OCI-M1 (cell line): ENCODE data around the gene NCOA4.
"Not testable (repeated sequence)": the region's sequence is repeated elsewhere in the genome, so short reads cannot be mapped to it uniquely, and the experiment has no call there.

Source experiments
- DNase-seq: peaks from one replicate; lab custom pipeline; 2025; lab: John Stamatoyannopoulos, UW

NCOA4 gene

DNA sequence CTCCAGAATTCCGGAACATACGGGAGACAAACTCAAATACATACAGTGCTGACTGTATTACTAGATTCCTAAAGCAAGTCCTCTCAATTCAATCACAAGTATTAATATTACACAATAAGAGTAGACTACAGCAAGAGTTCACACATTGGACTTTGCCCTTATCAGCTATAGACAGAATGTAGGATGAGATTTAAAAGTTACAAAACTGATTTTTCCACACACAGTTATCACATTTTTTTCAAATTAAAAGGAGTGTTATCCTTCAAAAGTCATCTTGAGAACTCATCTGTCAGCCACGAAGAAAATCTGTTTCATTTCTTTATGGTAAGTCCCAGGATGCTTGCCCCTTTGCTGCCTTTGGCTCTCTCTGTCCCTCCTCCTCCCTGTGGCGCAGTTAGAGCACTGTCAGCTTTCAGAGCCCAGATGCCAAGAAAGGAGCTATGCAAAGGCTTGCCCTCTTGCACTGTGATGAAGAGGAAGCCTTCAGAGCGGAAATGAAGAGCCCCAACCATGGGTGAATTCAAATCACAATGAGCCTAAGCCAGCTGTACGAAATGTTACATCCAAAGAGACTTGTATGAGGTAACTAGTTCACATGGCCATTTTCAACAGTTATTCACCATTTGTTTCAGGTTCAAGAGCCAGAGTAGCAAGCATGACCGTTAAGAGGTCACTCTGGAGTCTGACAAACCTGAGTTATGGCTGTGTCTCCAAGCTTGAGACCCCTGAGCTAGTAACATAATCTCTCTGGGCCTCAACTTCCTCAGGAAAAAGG, 10.7 kb downstream of the NCOA4 start:
- DNase-seq, result peak; percentile 80

DNA sequence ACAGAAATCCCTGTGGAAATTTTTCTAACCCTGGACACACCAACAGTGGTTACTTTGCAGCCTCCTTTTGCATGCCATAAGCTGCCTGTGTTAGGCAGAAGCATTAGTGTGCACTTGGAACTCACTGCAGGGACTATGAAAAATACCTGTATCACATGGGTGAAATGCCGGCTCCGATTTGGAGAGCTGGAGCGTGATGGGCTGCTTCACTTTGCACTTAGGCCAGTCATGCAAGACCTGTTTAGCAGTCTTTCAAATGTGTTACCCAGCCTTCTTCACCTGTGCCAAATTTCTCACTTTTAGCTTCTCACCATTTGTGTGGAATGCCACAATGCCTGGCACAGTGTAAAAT, 11.3 kb downstream of the NCOA4 start:
- no peak for DNase-seq

DNA sequence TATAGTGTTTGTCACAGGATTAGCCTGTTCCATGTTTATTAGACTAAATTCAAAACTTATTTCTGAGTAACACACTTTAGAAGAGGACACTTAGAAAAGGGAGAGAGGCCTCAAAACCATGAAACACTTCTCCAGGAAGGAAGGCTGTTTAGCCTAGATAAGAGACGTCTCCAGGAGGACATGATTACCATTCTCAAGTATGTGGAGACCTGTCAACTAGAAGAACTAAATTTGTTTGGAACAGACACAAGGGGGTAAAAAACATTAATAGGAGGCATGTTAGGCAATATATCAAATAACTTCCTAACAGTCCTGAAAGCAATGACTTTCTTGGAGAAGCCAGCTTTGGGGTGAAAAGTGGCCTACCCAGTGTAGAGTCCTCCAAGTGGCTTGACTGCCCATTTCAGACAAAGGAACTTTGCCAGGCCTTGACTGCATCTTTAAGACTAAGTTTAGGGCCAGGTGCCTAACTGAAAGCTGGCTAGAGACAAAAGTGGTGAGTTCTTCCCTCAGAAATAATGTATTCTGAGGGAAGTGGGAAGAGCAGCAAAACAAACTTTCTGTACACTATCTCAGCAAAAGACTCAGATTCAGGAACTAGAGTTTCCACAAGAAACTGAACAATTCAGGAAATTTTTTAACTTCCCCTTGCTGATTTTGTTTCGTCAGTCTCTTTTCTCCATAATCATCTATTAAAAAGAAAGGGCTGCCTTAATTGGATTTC, 11.8 kb downstream of the NCOA4 start:
- DNase-seq, result peak; percentile 83

DNA sequence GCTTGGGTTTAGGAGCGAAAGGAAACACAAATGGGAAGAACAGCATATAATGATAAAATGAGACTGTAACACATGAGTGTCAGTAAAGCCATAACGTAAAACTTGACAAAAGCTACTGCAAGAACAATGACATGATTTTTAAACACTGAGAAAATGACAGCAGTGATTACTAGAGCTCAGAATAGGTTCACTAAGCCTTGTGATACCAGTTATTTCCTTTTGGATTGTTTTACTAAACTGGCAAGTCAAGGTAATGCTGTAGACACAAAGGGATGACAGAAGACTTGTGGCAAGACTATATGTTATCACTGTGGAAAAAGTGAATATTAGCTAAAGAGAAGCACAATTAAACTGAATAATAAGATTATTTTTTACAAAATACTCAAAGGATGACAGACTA, 12.7 kb downstream of the NCOA4 start:
- DNase-seq, result no peak

DNA sequence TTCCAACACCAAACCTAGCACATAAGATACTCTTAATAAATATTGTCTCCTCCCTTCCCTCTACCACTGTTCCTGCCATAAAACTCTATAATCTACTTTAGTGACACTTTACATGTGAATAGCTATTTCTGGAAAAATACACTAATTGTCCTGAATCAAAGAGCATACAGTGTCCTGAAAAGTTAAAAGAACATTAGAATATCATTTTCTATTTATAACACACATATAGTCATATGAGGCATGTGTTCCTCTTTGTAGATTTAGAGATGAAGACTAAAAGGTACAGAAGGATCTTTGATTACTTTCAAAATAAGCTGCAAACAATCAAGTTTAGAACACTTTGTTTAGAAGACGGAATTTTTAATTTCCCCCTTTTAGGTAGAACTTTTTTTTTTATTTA, 13.6 kb downstream of the NCOA4 start:
- no peak for DNase-seq

DNA sequence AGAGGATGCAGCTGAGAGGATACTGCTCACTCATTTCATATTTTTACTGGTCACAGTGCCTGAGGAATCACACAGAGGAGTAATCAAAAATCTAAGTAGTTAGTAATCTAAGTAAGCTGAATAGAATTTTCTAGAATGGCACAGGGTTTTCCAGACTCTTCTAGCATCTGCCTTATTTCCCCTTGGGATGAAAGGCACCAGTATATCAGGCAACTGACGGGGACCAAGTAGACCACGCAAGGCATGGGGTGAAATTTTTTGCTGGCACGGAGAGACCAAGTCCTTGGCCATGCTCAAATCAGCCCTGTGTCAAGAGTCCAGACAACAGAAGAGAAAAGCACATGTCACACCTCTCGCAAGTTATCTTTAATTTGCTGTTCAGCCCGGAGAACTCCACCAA, 14.2 kb downstream of the NCOA4 start:
- no peak for DNase-seq

DNA sequence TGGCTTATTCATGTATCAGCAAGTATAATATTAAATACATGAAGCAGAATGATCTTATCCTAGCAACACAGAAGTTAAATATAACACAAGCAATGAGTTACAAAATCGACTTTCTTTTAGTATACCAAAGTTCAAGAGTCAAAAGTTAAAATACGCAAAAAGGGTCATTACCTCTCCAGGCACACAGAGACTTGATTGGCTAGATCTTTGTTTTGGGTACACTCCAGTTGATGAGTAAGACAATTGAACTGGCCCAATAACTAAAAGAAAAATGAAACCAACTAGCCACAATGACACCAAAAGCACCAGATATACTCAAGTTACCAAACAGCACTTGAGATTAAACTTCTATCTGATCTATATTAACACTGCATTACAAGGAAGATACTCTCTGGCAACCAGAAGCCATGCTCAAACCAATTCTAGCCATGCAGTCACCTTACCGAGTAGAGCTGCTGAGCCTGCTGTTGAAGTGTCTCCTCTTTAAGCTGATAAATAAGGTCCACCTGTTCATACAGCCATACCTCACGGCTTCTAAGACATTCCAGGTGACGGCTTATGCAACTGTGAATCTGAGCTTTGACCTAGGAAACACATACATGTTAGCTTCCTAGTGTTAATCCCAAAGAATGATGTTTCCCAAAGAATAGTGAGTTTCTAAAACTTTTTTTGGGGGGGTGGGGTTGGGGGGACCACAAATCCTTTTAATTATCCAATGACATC, 15.6 kb downstream of the NCOA4 start:
- peak; percentile 23 for DNase-seq

DNA sequence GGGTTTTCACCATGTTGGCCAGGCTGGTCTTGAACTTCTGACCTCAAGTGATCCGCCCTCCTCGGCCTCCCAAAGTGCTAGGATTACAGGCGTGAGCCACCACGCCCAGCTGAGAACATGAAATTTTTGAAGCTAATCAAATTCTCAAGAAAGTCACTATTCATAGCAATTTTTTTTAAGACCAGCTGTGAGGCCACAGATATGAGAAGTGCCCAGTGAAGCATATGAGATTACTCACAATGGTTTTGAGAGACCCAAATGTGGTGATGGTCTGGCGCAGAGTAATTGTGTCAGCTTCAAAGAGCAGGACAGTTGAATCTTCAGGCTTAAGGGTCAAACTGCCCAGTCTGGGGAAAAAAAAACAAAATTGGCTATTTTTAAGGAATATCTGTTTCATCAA, 16.2 kb downstream of the NCOA4 start:
- no peak for DNase-seq

DNA sequence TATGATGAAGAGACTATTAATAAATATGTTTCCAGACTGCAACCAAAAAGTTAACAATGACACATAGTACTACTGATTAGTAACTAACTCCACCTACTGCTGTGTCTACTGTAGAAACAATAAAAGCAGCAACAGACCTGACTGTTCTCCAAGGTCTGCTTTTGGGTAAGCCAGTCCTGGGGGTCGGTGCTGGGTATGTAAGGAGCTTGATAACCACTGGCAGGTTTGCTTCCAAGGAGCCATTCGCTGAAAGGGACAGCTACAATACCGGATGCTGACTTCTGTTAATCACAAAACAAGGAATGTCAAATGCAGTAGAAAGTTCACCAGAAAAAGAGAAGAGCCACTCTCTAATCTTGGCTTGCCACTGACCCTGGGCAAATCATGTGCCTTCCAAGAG, 17.7 kb downstream of the NCOA4 start:
- DNase-seq, result no peak

DNA sequence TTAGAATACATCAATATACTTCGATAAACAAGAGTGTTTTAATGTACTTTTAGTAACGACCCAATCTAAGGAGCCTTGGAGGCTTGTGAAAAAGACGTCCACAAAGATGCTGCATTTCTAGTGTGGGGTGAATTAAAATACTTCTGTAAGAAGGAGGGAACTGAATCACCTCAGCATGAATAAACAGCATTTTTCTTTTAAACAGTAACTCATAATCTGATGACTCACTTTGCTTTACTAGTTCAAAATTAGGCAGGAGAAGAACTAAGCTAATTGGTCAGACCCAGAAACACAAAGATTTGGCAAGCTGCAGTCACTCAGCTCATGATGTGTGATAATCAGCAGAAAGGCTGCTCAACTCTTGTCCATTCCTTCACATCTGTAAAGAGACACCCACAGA, 24.2 kb downstream of the NCOA4 start:
- DNase-seq, result no peak

DNA sequence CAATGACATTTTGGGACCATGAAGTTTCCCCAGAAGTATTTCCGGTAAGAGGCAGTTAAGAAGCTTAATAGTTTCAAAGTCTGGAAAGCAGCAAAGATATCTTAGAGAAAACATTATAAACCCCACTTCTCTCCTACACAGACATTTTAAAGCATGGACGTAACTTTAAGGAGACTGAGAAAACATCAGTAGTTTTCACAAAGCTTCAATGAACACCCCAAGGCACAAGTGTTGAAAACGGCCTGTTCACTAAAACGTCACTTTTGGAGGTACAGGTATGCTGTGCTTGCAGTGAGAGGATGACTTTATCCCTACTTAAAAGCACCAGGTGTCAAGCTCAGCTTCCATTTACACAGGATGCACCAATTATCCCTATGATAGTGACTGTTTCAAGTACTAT, 25.0 kb downstream of the NCOA4 start:
- DNase-seq, result no peak

DNA sequence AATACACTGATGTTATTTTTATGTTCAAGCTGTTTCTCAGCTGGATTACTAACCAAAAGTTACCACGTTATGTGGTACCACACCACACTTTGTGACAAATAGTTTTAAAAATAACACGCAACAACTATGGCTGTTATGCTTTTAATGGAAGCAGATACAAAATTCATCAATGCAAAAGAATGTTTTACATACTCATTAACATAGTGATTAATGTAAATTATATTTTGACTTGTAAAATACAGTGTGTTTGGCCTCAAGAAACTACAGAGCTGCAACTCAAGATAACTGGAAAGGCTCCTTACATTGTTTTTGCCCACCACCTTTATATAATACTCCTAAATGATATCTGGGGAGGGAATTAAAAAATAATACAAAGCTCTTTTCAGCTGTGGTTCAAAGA, 25.5 kb downstream of the NCOA4 start:
- DNase-seq, result no peak

DNA sequence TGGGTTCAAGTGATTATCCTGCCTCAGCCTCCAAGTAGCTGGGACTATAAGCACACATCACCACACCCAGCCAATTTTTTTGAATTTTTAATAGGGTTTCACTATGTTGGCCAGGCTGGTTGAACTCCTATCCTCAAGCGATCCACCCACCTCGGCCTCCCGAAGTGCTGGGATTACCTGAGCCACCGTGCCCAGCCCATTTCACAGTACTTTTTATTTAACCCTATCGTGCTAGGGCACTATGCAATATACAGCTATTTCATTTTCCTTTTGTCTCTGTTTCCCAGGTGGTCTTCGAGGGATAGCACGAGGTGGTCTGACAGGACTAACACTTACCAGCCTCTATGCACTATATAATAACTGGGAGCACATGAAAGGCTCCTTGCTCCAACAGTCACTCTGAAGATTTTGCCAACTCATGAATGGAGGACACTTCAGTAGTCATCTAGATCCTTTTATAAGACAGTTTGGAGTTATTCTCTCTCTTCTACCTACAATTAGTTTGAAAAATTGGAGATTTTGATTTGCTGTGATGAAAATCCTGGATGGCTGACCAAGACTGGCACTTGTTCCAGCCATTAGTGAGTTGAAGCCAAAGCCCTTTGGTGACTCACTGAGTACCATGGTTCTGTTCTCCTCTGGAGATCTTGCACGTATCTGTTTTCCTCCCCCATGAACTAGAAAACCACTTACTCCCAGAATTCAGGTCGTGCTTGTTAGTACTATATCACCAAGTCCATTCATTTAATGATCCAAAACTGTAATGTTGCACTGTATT, 27.3 kb downstream of the NCOA4 start:
- no peak for DNase-seq

DNA sequence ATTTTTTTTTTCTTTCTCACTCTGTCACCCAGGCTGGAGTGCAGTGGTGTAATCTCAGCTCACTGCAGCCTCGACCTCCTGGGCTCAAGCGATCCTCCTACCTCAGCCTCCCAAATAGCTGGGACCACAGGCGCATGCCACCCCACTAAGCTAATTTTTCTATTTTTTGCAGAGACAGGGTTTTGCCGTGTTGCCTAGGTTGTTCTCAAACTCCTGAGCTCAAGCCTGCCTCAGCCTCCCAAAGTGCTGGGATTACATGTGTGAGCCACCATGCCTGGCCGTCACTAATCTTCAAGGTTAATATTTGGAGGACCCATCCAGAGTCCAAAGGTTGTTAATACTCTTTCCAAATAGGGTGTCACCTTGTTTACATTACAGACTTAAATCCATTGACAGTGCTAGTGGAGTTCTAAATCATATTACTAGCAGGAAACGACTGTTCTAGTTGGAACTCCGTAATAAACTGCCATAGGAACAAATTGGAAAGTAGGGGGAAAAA, 28.2 kb downstream of the NCOA4 start:
- DNase-seq, result not testable (repeated sequence)

DNA sequence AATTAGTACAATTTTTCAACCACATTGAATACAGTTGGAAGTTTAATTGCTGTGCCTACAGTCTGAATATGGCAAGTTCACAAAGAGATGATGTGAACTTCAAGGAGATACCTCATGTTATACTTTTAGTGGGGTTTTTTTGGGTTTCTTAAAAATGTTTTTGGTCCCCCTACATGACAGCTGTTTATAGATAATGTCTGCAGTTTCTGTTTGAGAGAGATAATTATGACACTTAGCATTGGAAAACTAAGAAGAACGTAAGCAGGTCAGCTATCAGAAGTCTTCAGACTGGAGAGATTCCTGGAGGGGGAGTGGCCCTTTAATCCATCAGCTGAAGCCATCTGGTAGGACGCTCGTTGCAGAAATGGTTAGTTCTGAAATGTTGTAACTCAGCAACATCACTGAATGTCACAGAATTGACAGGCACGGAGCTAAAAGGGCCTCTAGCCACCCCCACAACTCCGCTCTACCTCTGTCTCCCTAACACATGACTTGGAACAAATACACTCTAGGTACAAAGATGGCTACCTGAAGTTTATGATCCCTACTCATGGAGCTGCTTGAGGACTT, 29.2 kb downstream of the NCOA4 start:
- DNase-seq, result peak; percentile 98

DNA sequence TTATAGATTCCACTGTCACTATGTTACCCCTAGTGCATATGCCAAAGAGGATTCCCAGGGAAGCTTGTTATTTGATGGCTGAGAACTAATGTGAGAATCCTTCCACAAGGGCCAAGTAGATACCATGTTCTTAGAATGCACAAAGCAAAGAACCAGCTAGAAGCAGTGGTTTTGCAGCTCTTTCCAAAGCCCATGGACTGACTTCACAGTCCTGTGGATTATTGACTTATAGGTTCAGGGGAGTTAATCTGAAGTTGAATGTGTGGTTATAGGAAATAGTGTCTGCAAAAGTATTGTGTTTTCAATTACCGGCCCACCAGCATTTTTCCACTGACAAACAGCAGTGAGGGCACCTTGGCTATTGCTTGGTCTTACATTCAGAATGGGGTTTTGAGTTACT, 29.9 kb downstream of the NCOA4 start:
- peak; percentile 57 for DNase-seq

DNA sequence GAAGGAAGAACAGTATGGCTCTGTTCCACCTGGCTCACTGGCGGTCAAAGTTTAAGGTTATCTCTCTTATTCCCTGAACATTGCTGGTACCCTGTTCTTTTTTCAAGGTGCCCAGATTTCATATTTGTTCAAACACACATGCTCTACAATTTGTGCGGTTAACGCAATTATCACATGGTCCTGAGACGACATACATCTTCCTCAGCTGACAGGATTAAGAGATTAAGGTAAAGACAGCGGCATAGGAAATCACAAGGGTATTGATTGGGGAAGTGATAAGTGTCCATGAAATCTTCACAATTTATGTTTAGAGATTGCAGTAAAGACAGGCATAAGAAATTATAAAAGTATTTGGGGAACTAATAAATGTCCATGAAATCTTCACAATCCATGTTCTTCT, 30.5 kb downstream of the NCOA4 start:
- not testable (repeated sequence) for DNase-seq

DNA sequence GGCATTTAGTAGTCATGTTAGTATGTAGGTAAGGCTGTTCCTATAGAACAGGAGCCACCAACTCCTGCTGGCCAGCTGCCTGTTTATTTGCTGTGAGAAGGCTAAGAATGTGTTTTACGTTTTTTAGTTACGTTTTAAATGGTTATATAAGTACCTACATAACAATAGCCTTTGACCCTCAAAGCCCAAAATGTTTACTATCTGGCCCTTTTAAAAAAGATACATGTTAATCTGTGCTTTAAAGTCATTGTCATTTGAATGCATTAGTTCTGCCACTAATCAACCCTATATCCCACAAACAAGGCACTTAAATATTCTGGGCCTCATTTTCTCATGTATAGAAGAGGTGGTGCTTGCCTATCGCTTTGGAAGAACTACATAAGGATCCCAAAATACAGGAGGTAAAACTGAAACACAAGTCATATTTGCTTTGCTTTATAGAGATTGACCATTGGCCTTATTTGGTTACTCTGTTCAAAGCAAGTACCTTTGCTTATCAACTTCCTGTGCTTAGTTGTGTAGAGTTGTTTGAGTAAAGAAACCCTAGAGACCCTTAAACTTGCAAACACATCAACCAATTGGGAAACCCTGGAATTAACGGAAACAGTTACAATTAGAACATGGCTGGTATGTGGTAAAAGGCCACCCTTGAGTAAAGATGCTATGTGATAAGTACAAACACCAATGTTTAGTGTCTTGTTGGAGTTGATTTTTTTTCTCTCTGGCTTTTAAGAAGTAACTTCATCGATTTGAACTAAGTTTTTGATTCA, 32.2 kb downstream of the NCOA4 start:
- no peak for DNase-seq

DNA sequence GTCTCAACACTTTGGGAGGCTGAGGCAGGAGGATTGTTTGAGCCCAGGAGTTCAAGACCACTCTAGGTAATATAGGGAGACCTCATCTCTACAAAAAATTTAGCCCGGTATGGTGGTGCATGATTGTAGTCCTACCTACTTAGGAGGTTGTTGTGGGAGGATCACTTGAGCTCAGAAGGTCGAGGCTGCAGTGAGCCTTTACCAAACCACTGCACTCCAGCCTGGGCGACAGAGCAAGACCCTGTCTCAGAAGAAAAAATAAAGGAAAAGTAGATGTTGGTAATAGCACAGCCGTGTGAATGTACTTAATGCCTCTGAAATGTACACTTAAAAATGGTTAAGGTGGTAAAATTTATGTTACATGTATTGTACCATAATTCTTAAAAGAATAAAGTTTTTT, 32.9 kb downstream of the NCOA4 start:
- DNase-seq, result no peak

DNA sequence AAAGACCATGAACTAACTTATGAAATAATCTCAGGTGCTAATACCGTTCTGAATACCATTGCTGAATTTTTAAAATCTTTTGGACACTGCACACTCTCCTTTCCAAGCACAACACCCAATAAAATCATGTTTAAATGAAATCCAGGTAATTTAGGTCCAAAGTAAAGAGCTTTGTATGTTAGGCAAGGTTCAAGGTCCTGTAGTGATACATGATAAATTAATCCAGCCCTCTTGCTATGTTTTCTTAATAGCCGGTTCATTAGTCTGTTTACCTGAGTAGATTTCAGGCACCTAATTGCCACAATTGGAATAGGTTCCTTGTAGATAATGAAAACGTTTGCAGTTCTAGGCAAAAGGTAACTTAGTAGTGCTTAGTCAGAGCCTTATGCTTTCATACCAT, 44.8 kb downstream of the NCOA4 start:
- not testable (repeated sequence) for DNase-seq

DNA sequence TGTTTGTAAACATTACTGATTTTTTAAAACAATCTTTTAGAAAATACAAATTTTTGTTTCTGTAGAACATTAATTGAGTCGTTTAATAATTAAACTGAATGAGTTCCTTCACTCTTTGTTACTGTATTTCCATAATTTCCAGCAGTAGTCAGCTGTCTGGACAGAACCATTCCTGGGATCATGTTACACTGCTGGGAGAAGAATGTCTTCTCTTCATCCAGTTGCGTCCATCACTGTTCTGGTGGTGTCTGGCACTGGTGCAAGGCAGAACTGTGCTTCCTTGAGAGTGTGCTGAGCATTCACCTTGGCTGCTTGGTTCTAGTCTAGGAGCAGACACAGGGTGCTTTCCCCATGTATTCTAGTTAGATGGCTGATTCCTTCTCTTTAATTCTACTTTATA, 46.0 kb downstream of the NCOA4 start:
- DNase-seq, result not testable (repeated sequence)
